ENCODE results near the gene HMOX2. TPM values are rescaled to one million over a fixed set of nuclear protein-coding genes. Genes with fewer than 3 reads are reported as not detected.

Gene HMOX2
- total and polyA plus RNA-seq, 2 of the 13 experiments (the other 11 are each of a cell fraction or from before 2014, with no cell fraction given), result 60.3 to 70.4 TPM

DNA sequence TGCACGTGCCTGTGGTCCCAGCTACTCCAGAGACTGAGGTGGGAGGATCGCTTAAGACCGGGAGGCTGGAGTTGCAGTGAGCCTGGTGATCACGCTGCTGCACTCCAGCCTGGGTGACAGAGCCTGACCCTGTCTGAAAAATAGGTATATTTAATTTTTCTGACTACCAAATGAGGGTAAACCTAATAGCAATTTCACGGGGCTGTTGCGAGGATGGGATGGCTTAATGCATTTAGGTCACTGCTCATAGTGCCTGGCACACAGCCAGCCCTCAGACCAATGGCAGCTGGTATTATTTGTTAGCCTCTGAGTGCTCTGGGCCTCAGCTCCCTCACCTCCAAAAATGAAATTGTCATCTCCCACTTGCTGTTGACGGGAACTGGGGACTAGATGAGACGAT, 68.3 kb downstream of the HMOX2 start:
- no peak overlapping the region for H2AFZ ChIP-seq (ENCODE audit: low read length)
- no peak for TF ChIP-seq ZNF878 (CRISPR knock-in tag; IDR thresholded peaks at IDR 0.05)
- no peak for TF ChIP-seq ZNF772 (CRISPR knock-in tag; IDR thresholded peaks at IDR 0.05)
- TF ChIP-seq CBX1 (IDR thresholded peaks at IDR 0.05; ENCODE audit: low read depth), result no peak
- no peak for TF ChIP-seq SMAD3 (CRISPR knock-in tag; IDR thresholded peaks at IDR 0.05)
- no peak for TF ChIP-seq CHD4 (IDR thresholded peaks at IDR 0.05; ENCODE audit: borderline replicate concordance, low read length)
- TF ChIP-seq, protein P1, sequence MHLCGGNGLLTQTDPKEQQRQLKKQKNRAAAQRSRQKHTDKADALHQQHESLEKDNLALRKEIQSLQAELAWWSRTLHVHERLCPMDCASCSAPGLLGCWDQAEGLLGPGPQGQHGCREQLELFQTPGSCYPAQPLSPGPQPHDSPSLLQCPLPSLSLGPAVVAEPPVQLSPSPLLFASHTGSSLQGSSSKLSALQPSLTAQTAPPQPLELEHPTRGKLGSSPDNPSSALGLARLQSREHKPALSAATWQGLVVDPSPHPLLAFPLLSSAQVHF (CRISPR knock-in tag; IDR thresholded peaks at IDR 0.05), result no peak
- no peak for TF ChIP-seq LBX2 (CRISPR knock-in tag; IDR thresholded peaks at IDR 0.05; ENCODE audit: borderline replicate concordance)
- no peak for TF ChIP-seq ATF1 (CRISPR knock-in tag; IDR thresholded peaks at IDR 0.05)
- TF ChIP-seq ATF7-NPFF (CRISPR knock-in tag; IDR thresholded peaks at IDR 0.05; ENCODE audit: low read depth), result no peak
- TF ChIP-seq ATRX (CRISPR knock-in tag; IDR thresholded peaks at IDR 0.05; ENCODE audit: borderline replicate concordance), result no peak
- no peak for TF ChIP-seq ASH2L (IDR thresholded peaks at IDR 0.05; ENCODE audit: insufficient read length, low read depth, low read length)
- no peak for TF ChIP-seq ZKSCAN5 (CRISPR knock-in tag; IDR thresholded peaks at IDR 0.05)
- TF ChIP-seq, protein P2, sequence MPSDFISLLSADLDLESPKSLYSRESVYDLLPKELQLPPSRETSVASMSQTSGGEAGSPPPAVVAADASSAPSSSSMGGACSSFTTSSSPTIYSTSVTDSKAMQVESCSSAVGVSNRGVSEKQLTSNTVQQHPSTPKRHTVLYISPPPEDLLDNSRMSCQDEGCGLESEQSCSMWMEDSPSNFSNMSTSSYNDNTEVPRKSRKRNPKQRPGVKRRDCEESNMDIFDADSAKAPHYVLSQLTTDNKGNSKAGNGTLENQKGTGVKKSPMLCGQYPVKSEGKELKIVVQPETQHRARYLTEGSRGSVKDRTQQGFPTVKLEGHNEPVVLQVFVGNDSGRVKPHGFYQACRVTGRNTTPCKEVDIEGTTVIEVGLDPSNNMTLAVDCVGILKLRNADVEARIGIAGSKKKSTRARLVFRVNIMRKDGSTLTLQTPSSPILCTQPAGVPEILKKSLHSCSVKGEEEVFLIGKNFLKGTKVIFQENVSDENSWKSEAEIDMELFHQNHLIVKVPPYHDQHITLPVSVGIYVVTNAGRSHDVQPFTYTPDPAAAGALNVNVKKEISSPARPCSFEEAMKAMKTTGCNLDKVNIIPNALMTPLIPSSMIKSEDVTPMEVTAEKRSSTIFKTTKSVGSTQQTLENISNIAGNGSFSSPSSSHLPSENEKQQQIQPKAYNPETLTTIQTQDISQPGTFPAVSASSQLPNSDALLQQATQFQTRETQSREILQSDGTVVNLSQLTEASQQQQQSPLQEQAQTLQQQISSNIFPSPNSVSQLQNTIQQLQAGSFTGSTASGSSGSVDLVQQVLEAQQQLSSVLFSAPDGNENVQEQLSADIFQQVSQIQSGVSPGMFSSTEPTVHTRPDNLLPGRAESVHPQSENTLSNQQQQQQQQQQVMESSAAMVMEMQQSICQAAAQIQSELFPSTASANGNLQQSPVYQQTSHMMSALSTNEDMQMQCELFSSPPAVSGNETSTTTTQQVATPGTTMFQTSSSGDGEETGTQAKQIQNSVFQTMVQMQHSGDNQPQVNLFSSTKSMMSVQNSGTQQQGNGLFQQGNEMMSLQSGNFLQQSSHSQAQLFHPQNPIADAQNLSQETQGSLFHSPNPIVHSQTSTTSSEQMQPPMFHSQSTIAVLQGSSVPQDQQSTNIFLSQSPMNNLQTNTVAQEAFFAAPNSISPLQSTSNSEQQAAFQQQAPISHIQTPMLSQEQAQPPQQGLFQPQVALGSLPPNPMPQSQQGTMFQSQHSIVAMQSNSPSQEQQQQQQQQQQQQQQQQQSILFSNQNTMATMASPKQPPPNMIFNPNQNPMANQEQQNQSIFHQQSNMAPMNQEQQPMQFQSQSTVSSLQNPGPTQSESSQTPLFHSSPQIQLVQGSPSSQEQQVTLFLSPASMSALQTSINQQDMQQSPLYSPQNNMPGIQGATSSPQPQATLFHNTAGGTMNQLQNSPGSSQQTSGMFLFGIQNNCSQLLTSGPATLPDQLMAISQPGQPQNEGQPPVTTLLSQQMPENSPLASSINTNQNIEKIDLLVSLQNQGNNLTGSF (CRISPR knock-in tag; IDR thresholded peaks at IDR 0.05), result no peak
- TF ChIP-seq MZF1 (CRISPR knock-in tag; IDR thresholded peaks at IDR 0.05; ENCODE audit: borderline replicate concordance), result no peak
- no peak for TF ChIP-seq ARID5B (CRISPR knock-in tag; IDR thresholded peaks at IDR 0.05)
- TF ChIP-seq, protein P3, sequence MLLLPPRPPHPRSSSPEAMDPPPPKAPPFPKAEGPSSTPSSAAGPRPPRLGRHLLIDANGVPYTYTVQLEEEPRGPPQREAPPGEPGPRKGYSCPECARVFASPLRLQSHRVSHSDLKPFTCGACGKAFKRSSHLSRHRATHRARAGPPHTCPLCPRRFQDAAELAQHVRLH (CRISPR knock-in tag; IDR thresholded peaks at IDR 0.05; ENCODE audit: borderline replicate concordance, low read depth), result no peak

More for the DNA sequence above, 68.3 kb downstream of the HMOX2 start:
- no peak for ATAC-seq
- Histone ChIP-seq H4K20me1 (ENCODE audit: insufficient read depth, low read length) (no peaks in the 10 kb centered on the region), H3K9ac (ENCODE audit: insufficient read depth, low read depth, low read length) (no peak overlapping the region), H3K4me2 (ENCODE audit: low read depth, low read length) (no peak overlapping the region), H3K4me1 (ENCODE audit: insufficient read depth, low read length) (peaks cover 10% of the 10 kb centered on the region), H3K4me3 (replicated peaks in 1 of 3; ENCODE audit: insufficient read depth in 1 of 3, low read depth in 2 of 3, low read length in 3 of 3) (no peak overlapping the region), H3K79me2 (ENCODE audit: insufficient read depth, low read length) (no peaks in the 10 kb centered on the region), H3K9me3 (ENCODE audit: low read length) (peaks cover 10% of the 10 kb centered on the region), H3K27ac (ENCODE audit: extremely low read length, insufficient read depth, low read length) (no peak overlapping the region), H3K27me3 (ENCODE audit: control insufficient read depth in 1 of 2, insufficient read depth in 2 of 2, low read length in 2 of 2) (no peaks in the 10 kb centered on the region), H3K36me3 (replicated peaks in 1 of 2; ENCODE audit: control insufficient read depth in 1 of 2, insufficient read depth in 2 of 2, low read length in 2 of 2) (no peaks in the 10 kb centered on the region)
- no peak for DNase-seq (ENCODE audit: low spot score)
- in situ Hi-C loops (cut with HindIII; ENCODE audit: extremely low pct_ligation_motif_present, low pct_unique_long_range_greater_than_20kb) (no loop called here), intact Hi-C loops (cut with micrococcal nuclease; ENCODE audit: unreplicated experiment) (no loop called here)
- 60% methylated on average over 8 of the region's 8 CpGs for WGBS (ENCODE audit: low lambda C conversion rate)
- POLR2A ChIA-PET, result no interaction called here
- no peak for FAIRE-seq
- no TSS peak for BruUV-seq (replicated peaks)
- CTCF ChIA-PET (ENCODE audit: low intra/inter-chr PET ratio, low total read pairs), result no interaction called here
